NCI-H2107 (cell line): Measurements from ENCODE around the gene NDUFAB1.
"Not testable (repeated sequence)": the region's sequence is repeated elsewhere in the genome, so short reads cannot be mapped to it uniquely, and the experiment has no call there.

Source experiments
- DNase-seq: peaks from one replicate; lab custom pipeline; 2025; lab: John Stamatoyannopoulos, UW

The NDUFAB1 gene

DNA sequence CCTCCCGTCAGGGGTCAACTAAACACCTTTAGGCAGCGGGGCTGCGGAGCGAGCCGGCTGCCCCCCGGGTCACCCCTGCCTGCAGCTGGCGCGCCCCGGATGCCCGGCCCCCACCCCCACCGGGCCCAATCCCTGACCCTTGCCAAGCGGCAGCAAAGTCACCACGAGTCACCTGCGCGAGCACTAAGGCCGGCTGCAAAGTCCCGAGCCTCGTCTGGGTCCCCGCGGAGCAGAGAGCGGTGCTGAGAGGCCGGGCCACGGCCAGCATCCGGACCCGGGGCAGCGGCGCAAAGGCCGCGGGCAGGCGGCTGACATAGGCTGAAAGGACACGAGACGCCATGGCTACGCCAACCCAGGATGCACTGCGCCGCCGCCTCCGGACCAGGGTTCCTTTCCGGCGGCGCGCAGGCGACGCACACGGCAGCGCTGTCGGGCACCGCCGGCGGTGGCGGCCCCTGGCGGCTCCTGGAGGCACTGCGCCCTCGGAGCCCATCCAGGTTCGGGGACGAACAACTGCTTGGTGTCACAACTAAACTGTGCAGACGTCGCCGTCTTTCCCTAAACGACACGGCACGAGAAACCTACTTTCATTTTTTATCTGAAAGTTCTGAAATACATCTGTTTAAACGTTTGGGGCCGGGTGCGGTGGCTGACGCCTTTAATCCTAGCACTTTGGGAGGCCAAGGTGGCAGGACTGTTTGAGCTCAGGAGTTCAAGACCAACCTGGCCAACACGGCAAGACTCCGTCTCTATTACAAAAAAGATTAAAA lies at the start of gene NDUFAB1:
TSS of gene NDUFAB1 (minus strand) at position 366 of the 770 bp plus-strand sequence. CDS start at position 340, 26 bp downstream.
- peak; percentile 82 for DNase-seq

- no peak for DNase-seq
Observed at GRCh38 chr16:23642246-23642774, 46.2 kb upstream of the NDUFAB1 start.

DNA sequence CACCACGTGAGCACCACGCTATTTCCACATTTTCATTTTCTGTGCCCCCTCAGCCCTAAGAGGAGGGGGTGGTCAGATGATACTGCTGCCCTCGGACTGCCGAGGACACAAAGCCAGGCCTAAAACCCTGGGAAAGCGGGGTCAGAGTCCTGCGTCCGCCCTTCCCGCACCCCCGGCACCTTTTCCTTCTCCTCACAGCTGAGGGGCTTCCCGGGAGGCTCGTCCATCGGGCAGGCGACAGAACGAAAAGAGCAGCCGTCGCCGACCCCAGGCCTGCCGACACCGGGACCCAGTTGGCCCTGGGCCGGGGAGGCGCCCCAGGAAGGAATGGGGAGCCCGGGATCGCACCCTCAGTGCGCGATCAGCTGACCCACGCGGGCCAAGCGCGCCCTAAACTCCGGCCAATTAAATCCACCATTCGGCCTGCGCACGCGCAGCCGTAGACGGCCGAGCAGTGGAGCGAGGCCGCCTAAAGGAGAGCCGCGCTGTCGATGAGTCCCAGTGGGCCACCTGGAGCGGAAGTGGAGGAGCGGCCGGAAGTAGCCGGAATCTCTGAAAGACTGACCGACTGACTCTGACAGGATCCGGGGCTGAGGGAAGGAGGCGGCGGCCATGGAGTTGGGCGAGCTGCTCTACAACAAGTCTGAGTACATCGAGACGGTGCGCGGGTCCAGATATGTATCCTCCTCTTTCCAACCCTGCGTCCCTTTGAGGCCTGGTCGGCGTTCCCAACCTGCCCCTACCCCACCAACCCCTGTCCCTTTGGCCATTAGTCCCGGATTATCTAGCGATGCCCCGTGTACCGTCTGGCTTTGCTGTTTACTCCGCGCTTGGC lies 45.0 kb upstream of the NDUFAB1 start, which contains the start of the genes DCTN5 and PALB2:
TSS of gene DCTN5 (plus strand) at position 536 of the 835 bp plus-strand sequence. CDS start at position 613, 77 bp downstream.
TSS of gene PALB2 (minus strand) at position 380 of the 835 bp plus-strand sequence. CDS start at position 227, 153 bp downstream.
- DNase-seq, result peak; percentile 69

- no peak for DNase-seq
Observed at GRCh38 chr16:23640615-23640930, 44.5 kb upstream of the NDUFAB1 start.

- DNase-seq, result no peak
Observed at GRCh38 chr16:23635958-23636357, 39.8 kb upstream of the NDUFAB1 start.

- DNase-seq, result no peak
Observed at GRCh38 chr16:23634461-23635036, 38.4 kb upstream of the NDUFAB1 start.

GRCh38 chr16:23631874-23632273 lies 35.8 kb upstream of the NDUFAB1 start:
- DNase-seq, result not testable (repeated sequence)

DNA sequence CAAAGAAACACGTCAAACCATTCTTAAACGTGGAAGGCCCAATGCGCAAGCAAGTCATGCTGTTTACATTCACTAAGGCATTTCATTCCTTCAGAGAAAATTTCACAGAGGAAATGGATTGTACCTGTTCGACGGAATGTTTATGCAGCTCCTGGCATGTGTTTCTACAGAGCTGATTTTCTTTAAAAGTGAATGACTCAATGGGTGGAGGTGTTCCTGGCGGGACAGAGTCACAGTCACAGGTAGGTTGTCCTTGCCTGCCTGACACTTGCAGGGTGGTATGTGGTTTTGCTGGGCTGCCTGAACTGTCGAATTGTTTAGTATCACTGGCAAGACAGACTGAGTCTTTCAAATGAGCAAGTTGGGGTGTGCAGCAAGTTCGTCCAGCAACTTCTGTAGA lies 33.4 kb upstream of the NDUFAB1 start:
- DNase-seq, result no peak

DNA sequence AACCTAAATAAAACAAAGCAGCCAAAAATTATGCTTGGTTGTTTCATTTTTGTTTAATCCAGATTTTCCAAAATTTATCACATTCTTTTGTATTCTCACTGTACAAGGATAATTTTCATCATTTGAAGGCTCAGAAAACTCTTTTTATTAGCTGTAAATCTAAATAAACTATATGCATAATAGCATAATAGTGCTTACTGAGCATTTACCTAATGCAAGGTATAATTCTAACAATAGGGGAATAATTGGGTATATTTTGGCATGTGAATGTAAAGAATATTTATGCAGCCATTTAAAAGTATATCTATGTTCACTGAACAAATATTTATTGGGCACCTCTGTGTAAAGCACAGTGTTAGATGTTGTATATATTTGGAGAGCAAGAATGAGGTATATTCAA lies 28.0 kb upstream of the NDUFAB1 start:
- no peak for DNase-seq

DNA sequence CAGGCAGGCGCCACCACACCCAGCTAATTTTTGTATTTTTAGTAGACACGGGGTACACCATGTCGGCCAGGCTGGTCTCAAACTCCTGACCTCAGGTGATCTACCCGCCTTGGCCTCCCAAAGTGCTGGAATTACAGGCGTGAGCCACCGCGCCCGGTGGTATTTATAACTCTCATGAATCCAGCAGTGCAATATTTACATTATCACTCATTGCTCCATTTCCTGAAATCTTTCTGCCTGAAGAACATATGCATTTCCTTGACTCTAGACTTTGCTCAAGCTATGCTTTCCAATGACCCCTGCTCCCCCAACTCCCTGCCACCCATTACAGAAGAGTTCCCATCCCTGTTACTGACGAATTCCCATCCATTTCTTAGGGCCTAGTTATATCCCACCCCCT lies 19.7 kb upstream of the NDUFAB1 start:
- no peak for DNase-seq

DNA sequence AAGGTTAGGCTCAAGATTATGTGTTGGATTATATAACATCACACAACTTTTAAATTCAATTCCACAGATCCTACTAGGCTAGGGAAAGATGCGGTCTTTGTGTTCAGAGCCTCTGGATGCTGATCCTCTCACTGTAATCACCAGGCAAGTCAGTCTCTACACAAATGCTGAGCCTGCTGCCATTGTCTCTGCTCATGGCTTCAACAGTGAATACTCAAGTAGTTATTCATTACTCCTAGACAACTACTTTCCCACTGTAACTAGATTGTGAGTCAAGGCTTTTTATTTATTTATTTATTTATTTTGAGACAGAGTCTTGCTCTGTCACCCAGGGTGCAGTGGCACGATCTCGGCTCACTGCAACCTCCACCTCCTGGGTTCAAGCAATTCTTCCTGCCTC lies 15.8 kb upstream of the NDUFAB1 start:
- DNase-seq, result no peak

GRCh38 chr16:23610905-23611304 lies 14.8 kb upstream of the NDUFAB1 start:
- not testable (repeated sequence) for DNase-seq

DNA sequence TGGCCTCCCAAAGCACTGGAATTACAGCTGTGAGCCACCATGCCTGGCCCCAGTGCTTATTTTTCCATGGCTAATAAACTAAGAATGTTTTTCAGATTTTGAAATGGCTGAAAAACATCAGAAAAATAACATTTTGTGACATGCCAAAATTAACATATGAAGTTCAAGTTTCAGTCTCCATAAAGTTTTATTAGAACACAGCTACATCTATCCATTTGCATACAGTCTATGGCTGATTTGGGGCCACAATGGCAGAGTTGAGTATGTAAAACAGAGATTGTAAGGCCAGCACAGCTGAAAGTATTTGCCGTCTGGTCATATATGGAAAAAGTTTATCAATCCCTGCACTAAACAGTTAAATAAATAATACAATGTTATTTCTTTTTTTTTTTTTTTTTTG lies 13.8 kb upstream of the NDUFAB1 start:
- DNase-seq, result no peak

DNA sequence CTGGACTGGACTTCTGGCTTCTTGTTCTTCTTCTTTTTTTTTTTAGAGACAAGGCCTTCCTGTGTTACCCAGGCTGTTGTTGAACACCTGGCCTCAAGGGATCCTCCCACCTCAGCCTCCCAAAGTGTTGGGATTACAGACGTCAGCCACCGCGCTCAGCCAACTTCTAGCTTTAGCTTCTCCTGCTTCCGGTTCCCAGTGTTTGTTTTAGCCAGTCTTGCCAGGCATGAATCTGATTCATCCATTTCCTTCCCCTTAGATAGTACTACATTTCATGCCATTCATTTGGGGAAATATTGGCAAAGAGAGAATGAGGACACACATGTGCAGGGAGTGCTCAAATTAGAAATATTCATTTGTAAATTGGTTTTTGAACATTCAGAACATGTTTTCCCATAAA lies 12.1 kb upstream of the NDUFAB1 start:
- DNase-seq, result no peak

GRCh38 chr16:23607726-23608125 lies 11.6 kb upstream of the NDUFAB1 start:
- DNase-seq, result no peak

DNA sequence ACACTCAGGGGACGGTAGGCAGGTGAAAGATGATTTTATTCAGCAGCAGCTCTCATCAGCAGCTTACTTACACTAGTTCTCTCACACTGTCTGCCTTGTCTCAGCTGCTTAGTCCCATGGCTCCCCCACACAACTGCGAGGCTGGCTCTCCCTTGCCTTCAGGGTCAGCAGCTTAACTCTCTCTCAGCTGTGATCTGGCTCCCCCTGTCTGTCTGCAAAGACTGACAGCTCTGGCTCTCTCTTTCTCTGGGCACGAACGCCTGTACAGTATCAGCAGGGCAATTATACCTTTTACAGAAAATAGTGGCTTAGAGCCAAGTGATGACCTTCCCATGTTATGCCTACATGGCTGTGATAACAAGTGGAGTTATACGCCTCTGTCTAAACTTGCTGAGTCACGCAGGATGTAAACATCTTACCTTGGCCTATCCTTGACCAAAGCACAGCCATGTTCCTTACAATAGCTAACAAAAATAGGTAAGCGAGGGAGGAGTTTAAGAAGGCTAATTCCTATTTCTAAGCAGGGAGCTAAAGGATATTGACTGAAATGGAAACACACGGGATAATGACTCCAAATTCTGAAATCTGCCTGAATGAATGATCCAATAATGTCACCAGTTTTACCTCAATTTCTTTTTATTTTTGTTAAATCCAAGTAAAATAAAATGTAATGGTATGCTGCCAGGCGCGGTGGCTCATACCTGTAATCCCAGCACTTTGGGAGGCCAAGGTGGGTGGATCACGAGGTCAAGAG lies 1.1 kb upstream of the NDUFAB1 start:
- no peak for DNase-seq

- no peak for DNase-seq
Observed at GRCh38 chr16:23595246-23595950, 718 bp downstream of the NDUFAB1 start.

DNA sequence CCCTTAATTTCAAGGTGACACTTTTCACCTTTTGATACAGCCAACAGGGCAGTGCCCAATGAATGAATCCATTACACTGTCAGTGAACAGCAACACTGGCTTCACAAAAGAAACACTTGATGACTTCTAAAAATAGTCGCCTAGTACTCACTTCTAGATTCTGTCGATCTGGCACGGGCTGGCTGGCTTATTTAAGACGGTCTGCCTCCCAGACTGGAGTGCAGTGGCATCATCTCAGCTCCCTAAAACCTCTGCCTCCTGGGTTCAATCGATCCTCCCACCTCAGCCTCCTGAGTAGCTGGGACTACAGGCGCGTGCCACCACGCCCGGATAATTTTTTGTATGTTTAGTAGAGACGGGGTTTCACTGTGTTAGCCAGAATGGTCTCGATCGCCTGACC lies 1.9 kb downstream of the NDUFAB1 start:
- no peak for DNase-seq

DNA sequence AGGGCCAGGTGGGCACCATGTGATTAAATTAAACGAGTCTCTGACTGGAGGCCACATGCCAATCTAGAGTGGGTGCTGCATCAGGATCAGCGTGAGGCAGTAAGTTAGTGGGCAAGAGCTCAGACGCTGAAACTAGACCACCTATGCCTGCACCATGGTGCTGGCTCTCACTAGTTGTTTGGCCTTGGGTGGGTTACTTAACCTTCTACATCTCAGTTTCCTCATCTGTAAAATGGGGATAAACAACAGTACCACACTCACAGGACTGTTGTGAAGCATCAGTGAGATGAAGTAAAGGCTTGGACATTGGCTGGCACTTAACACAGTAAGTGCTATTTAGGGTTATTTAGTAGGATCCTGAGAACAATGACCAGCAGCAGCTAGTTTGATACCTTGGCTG lies 5.9 kb downstream of the NDUFAB1 start:
- DNase-seq, result no peak

DNA sequence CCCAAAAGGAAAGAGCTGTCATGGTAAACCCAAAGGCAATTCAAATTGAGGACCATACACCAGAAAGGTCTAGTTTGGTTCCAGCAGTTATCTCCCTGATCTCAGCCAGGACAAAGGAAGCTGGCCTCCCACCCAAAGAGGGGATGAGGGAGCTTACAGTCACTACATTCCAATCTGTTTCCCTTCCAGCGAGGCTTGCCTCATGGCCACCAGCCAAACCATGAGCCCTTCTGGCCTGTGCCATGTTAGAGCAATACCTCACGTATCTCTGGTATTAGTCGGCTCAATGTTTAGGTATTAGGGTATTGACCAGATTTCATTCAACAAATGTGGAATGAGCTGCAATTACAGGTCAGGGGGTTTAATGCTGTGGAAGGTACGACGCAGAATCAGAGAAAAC lies 8.4 kb downstream of the NDUFAB1 start:
- DNase-seq, result no peak
